Heart right ventricle (tissue), 16 donors: ENCODE results near the gene FFAR3. TPM values are rescaled to one million over a fixed set of nuclear protein-coding genes. Genes with fewer than 3 reads are reported as not detected.
A peak's percentile ranks its signal among the peaks of the same experiment; 100 is the strongest.

ENCODE experiments used
- ATAC-seq, 8 donors: fragments of 200-7000 bp; cut with Tn5 transposase; one replicate each; pipeline ENCODE4 v1.9.1; 2020; ENCODE audit warnings: mild to moderate bottlenecking in 8 of 8, moderate library complexity in 8 of 8, moderate number of reproducible peaks in 1 of 8
- DNase-seq, 2 donors: peaks; one replicate each; pipeline ENCODE4 v3.0.0-alpha.2; 2020
- H3K27ac ChIP-seq, 10 donors: fragments of 200-600 bp; sonication (generic) in 2 of 10; one replicate each; pipeline versions ENCODE4 v1.5.0 to v1.8.0; 2020 to 2022; ENCODE audit warnings: mild to moderate bottlenecking in 3 of 10
- H3K27me3 ChIP-seq, 7 donors: fragments of 200-600 bp; one replicate each; pipeline ENCODE4 v1.8.0; 2021 to 2022; ENCODE audit warnings: mild to moderate bottlenecking in 2 of 7
- H3K36me3 ChIP-seq, 9 donors: fragments of 200-600 bp; sonication (generic) in 1 of 9; one replicate each; pipeline versions ENCODE4 v1.5.0 to v1.8.0; 2020 to 2022; ENCODE audit warnings: mild to moderate bottlenecking in 2 of 9
- H3K4me1 ChIP-seq, 9 donors: fragments of 200-600 bp; sonication (generic) in 1 of 9; one replicate each; pipeline versions ENCODE4 v1.5.0 to v1.8.0; 2020 to 2022; ENCODE audit warnings: mild to moderate bottlenecking in 4 of 9
- H3K4me3 ChIP-seq, 10 donors: fragments of 200-600 bp; sonication (generic) in 2 of 10; one replicate each; pipeline versions ENCODE4 v1.5.0 to v1.8.0; 2020 to 2022; ENCODE audit warnings: mild to moderate bottlenecking in 7 of 10, moderate library complexity in 2 of 10
- H3K9me3 ChIP-seq, 11 donors: fragments of 200-600 bp in 10 of 11; sonication (generic) in 2 of 11; one replicate each; pipeline versions ENCODE4 v1.5.0 to v1.8.0; 2013 to 2022; ENCODE audit warnings: mild to moderate bottlenecking in 2 of 11, control low read depth in 1 of 11, moderate library complexity in 1 of 11
- WGBS, 2 donors: extraction: QIAGEN DNeasy Blood & Tissue Kit; methylation state at CpG; one replicate each; pipeline ENCODE4 v1.1.7; 2013; ENCODE audit warnings: inconsistent platforms in 1 of 2; 5-methylcytosine and 5-hydroxymethylcytosine counted together
- intact Hi-C, 10 donors: fragments of 100-400 bp; cut with DNase I; formaldehyde crosslinking; loops; one replicate each; pipeline versions ENCODE4 v1.11.1 to v1.14.2; 2022
- polyA plus RNA-seq, 2 donors: library from polyadenylated mRNA; stranded (reverse); fragments of 200-250 nt; gene quantifications; one replicate each; pipeline ENCODE4 v1.2.3, GENCODE V29; 2013
- total RNA-seq, 10 donors: library from RNA; stranded (reverse); fragmentation: NEBNext Ultra II Directional in 3 of 10; extraction: Animal tissue kit (Norgen Biotek cat#: 25700) in 3 of 10; gene quantifications; one replicate each; pipeline versions ENCODE4 v1.2.1 to v1.2.4, GENCODE V29; 2021 to 2023
- TF ChIP-seq, protein P1 (sequence below), 9 donors: fragments of 200-600 bp; sonication (generic) in 2 of 9; IDR thresholded peaks; one replicate each; pipeline versions ENCODE4 v1.5.0 to v1.8.0; 2021 to 2022; ENCODE audit warnings: antibody characterized with exemption in 9 of 9, mild to moderate bottlenecking in 5 of 9, moderate library complexity in 1 of 9
- donor health status: Arrhythmogenic right ventricular cardiomyopathy.
- donor health status: ischemic (EF 13 %, LVEDD 7.1; RV severe dilation, severe dysfunction).
- donor health status: healthy with polysubstance abuse.
- donor health status: DM: no; HTN: yes; CAD: no.
- donor health status: DM: no; HTN: no; CAD: no.
- donor health status: ischemic (EF 25% LVEDD 6.9; RV normal size, moderate dysfunction).
- donor health status: ischemic (EF 25% LVEDD 5.7; RV mildly dilated, moderate dysfunction).
- donor health status: healthy.
- donor health status: DM: yes; HTN: yes; CAD: no.
- donor health status: Ischemic cardiomyopathy.
- donor health status: ischemic (EF 35%, LVEDD 5.7; RV mildly dilated, moderate dysfunction).
- donor health status: nonischemic (EF 11% LVEDD 7.7; RV severe dilation, severe dysfunction).
- donor health status: DM: yes; HTN: yes; CAD: no.
- donor health status: PGD.
- donor health status: ischemic (EF 29% LVEDD 5.4; RV normal size, mild dysfunction).
- donor health status: nonischemic (EF 23%, LVEDD 6.1; RV moderate dilation, normal function).

The FFAR3 gene
- total and polyA plus RNA-seq, 12 donors, result 0.09 to 0.49 (median 0.40) TPM; not detected in 9

DNA sequence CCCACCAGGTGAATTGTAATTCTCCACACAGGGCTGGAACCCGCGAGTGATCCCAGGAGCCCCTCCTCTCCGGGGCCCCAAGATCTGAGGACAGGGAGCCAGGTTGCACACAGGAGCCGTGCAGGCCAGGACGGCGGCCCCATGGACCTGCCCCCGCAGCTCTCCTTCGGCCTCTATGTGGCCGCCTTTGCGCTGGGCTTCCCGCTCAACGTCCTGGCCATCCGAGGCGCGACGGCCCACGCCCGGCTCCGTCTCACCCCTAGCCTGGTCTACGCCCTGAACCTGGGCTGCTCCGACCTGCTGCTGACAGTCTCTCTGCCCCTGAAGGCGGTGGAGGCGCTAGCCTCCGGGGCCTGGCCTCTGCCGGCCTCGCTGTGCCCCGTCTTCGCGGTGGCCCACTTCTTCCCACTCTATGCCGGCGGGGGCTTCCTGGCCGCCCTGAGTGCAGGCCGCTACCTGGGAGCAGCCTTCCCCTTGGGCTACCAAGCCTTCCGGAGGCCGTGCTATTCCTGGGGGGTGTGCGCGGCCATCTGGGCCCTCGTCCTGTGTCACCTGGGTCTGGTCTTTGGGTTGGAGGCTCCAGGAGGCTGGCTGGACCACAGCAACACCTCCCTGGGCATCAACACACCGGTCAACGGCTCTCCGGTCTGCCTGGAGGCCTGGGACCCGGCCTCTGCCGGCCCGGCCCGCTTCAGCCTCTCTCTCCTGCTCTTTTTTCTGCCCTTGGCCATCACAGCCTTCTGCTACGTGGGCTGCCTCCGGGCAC lies 6.7 kb upstream of the FFAR3 start:
- 94% methylated on average over 47 of the region's 47 CpGs for WGBS, 2 donors
- no peak overlapping the region for H3K4me3 ChIP-seq
- TF ChIP-seq, protein P1, sequence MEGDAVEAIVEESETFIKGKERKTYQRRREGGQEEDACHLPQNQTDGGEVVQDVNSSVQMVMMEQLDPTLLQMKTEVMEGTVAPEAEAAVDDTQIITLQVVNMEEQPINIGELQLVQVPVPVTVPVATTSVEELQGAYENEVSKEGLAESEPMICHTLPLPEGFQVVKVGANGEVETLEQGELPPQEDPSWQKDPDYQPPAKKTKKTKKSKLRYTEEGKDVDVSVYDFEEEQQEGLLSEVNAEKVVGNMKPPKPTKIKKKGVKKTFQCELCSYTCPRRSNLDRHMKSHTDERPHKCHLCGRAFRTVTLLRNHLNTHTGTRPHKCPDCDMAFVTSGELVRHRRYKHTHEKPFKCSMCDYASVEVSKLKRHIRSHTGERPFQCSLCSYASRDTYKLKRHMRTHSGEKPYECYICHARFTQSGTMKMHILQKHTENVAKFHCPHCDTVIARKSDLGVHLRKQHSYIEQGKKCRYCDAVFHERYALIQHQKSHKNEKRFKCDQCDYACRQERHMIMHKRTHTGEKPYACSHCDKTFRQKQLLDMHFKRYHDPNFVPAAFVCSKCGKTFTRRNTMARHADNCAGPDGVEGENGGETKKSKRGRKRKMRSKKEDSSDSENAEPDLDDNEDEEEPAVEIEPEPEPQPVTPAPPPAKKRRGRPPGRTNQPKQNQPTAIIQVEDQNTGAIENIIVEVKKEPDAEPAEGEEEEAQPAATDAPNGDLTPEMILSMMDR (IDR thresholded peaks at IDR 0.05), result no peak
- DNase-seq (no peak), ATAC-seq (no peak)
- peaks cover 0 to 26% (median 10%) of the 10 kb centered on the region in 7 donors for H3K27me3 ChIP-seq
- H3K4me1 ChIP-seq, result peaks cover 0 to 31% (median 0%) of the 10 kb centered on the region in 9 donors
- intact Hi-C loops, result loop anchor here (1.0 to 10.0 kb wide), 11 partner anchors 116 to 145 kb away; partner anchors contain the start of gene KRTDAP (in 2 of the 10)
- no peaks in the 10 kb centered on the region for H3K36me3 ChIP-seq
- no peak overlapping the region for H3K27ac ChIP-seq
- H3K9me3 ChIP-seq, result no peaks in the 10 kb centered on the region

DNA sequence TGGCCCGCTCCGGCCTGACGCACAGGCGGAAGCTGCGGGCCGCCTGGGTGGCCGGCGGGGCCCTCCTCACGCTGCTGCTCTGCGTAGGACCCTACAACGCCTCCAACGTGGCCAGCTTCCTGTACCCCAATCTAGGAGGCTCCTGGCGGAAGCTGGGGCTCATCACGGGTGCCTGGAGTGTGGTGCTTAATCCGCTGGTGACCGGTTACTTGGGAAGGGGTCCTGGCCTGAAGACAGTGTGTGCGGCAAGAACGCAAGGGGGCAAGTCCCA lies 6.1 kb upstream of the FFAR3 start:
- no peak overlapping the region for H3K4me3 ChIP-seq
- H3K27me3 ChIP-seq, result peaks cover 0 to 26% (median 10%) of the 10 kb centered on the region in 7 donors
- intact Hi-C loops, result loop anchor here (1.0 to 10.0 kb wide), 11 partner anchors 115 to 145 kb away; partner anchors contain the start of gene KRTDAP (in 2 of the 10)
- ATAC-seq (peak in 1 of 8 donors; percentile 14), DNase-seq (no peak)
- TF ChIP-seq, protein P1 (IDR thresholded peaks at IDR 0.05), result no peak
- H3K9me3 ChIP-seq, result no peaks in the 10 kb centered on the region
- no peak overlapping the region for H3K27ac ChIP-seq
- no peaks in the 10 kb centered on the region for H3K36me3 ChIP-seq
- H3K4me1 ChIP-seq, result peaks cover 0 to 26% (median 0%) of the 10 kb centered on the region in 9 donors
- WGBS, 2 donors, result 81 to 82% methylated on average over 18 of the region's 18 CpGs

DNA sequence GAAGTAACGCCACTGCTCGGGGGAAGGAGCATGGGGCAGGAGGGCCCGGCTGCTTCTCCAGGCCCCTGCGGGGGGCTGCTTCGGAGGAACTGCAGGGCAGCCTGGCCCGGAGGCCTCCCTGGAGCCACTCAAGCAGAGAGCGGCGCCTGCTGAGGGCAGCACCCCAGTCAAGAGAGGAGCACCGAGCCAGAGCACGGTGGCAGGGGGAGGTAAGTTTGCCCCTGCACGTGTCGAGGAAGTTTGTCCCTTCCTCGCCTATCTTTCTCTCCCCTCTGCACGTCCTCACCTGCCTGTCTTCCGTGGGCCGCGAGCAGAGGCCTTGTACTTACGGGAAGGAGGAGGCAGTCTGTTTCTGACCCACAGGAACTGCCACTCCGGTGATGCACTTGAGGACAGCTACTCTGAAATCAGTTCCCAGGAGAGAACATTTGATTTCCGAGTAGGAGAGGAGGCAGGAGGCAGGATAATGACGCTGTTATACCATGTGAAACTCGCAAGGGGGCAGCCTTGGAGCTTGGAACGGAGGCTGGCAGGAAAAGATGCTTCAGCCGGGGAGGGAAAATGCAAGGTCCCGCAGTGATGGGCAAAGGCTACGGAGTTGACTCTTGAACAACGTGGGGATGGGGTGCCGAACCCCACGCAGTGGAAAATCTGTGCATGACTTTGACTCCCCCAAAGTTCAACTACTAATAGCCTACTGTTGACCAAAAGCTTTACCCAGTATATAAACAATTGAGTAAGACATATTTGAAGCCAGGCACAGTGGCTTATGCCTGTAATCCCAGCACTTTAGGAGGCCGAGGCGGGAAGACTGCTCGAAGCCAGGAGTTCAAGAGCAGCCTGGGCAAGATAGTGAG lies 5.6 kb upstream of the FFAR3 start:
- Histone ChIP-seq H3K27me3 (peaks cover 0 to 26% (median 10%) of the 10 kb centered on the region in 7 donors), H3K36me3 (no peaks in the 10 kb centered on the region), H3K4me3 (no peak overlapping the region), H3K27ac (peak overlapping the region in 1 of 10 donors; percentile 10), H3K9me3 (no peaks in the 10 kb centered on the region), H3K4me1 (peaks cover 0 to 25% (median 0%) of the 10 kb centered on the region in 9 donors)
- peak; percentile 50 to 73 for DNase-seq
- 30% methylated on average over 32 of the region's 32 CpGs for WGBS, 2 donors
- intact Hi-C loops, result loop anchor here (1.0 to 10.0 kb wide), 11 partner anchors 115 to 144 kb away; partner anchors contain the start of gene KRTDAP (in 2 of the 10)
- TF ChIP-seq, protein P1 (IDR thresholded peaks at IDR 0.05), result peak; percentile 66 to 84 (median 78)
- peak; percentile 44 to 83 (median 66) for ATAC-seq

DNA sequence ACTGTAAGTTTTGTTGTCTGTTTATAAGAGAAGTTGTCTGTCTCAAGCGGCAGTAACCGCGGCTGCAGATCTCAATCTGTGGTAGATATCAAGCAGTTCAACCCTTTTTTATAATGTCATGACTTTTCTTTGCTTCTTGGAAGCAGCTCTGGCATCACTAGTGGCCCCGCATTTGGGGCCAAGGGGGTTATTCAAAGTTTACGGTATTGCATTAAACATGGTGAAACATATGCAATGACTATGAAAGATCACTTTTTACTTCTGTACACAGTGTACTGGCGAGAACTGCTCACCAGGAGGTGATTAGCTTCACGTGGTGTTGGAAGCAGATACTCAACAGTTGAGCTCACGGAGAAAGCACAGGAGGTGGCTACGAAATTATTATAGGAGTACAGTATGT lies 4.6 kb upstream of the FFAR3 start:
- H3K4me3 ChIP-seq, result no peak overlapping the region
- DNase-seq, result no peak
- no peak overlapping the region for H3K27ac ChIP-seq
- peaks cover 0 to 27% (median 6%) of the 10 kb centered on the region in 9 donors for H3K4me1 ChIP-seq
- H3K27me3 ChIP-seq, result peaks cover 0 to 22% (median 10%) of the 10 kb centered on the region in 7 donors
- TF ChIP-seq, protein P1 (IDR thresholded peaks at IDR 0.05), result no peak
- no peaks in the 10 kb centered on the region for H3K9me3 ChIP-seq
- intact Hi-C loops, result loop anchor here (1.0 to 10.0 kb wide), 10 partner anchors 114 to 143 kb away; partner anchors contain the start of gene KRTDAP (in 2 of the 10)
- WGBS, 2 donors, result 82 to 85% methylated on average over 9 of the region's 9 CpGs
- no peaks in the 10 kb centered on the region for H3K36me3 ChIP-seq
- no peak for ATAC-seq
